Activated CD4-positive, alpha-beta T cell treated with anti-CD3 and anti-CD28 coated beads, Interleukin-2, amount 50 U/mL, for 16 hours (primary cell): ENCODE measurements around the gene GIPC3.
"Not testable (repeated sequence)": the region's sequence is repeated elsewhere in the genome, so short reads cannot be mapped to it uniquely, and the experiment has no call there.

ENCODE experiments used
- DNase-seq: peaks from one replicate; pipeline ENCODE4 v3.0.0-alpha.2; 2020

Gene GIPC3

GRCh38 chr19:3619631-3620012, 34.3 kb downstream of the GIPC3 start:
- DNase-seq: no peak

- no peak for DNase-seq
Observed at GRCh38 chr19:3620145-3620816, 35.0 kb downstream of the GIPC3 start.

GRCh38 chr19:3620817-3621547, 35.7 kb downstream of the GIPC3 start:
- DNase-seq: no peak

DNA sequence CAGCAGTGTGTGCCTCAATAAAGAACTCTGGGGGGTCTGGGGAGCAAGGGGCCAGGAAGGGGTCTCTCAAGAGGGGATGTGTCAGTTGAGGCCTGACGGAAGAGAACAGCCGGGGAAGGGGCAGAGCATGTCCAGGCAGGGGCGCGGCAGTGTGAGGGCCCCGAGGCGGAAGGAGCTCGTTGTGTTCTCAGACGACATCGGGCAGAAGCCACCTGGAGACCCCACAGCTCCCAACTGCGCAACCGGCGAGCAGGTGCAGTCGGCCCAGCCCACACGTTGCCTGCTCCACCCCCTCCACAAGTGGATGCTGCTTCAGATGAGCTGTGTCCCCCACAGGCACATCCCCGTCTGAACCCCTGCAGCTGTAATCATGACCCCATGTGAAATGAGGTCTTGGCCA, 36.4 kb downstream of the GIPC3 start:
- no peak for DNase-seq

DNA sequence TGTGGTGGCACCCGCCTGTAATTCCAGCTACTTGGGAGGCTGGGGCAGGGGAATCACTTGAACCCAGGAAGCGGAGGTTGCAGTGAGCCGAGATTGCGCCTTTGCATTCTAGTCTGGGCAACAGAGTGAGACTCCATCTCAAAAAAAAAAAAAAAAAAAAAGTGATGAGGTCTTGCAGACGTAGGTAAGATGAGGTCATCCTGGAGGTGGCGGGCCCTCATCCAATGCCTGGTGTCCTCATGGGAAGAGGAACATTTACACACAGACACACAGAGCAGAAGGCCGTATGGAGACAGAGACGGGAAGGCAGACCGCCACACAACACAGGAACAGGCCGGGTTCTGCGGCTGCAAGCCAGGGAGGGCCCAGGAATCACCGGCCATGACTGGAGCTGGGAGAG, 36.9 kb downstream of the GIPC3 start:
- no peak for DNase-seq

- no peak for DNase-seq
Observed at GRCh38 chr19:3623716-3624115, 38.4 kb downstream of the GIPC3 start.

DNA sequence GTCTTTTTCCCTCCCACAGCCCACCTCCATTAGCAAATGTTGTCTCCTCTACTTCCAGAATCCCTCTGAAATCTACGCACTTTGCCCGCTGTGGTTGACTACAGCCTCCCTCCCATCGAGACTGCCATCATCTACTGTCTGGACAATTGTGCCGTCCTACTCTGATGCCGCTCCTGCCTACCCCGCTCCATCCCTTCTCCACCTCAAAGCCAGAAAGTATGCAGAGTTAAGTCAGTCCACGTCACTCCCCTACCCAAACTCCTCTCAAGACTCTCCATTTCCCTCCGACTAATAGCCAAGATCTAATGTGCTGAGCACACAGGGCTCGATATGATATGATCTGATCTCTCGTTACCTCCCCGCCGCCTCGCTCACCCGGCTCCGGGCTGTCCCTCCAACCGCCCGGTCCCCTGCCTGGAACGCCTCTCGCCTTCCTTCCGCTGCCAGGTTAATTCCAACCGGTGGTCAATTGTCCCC, 40.8 kb downstream of the GIPC3 start:
- no peak for DNase-seq

DNA sequence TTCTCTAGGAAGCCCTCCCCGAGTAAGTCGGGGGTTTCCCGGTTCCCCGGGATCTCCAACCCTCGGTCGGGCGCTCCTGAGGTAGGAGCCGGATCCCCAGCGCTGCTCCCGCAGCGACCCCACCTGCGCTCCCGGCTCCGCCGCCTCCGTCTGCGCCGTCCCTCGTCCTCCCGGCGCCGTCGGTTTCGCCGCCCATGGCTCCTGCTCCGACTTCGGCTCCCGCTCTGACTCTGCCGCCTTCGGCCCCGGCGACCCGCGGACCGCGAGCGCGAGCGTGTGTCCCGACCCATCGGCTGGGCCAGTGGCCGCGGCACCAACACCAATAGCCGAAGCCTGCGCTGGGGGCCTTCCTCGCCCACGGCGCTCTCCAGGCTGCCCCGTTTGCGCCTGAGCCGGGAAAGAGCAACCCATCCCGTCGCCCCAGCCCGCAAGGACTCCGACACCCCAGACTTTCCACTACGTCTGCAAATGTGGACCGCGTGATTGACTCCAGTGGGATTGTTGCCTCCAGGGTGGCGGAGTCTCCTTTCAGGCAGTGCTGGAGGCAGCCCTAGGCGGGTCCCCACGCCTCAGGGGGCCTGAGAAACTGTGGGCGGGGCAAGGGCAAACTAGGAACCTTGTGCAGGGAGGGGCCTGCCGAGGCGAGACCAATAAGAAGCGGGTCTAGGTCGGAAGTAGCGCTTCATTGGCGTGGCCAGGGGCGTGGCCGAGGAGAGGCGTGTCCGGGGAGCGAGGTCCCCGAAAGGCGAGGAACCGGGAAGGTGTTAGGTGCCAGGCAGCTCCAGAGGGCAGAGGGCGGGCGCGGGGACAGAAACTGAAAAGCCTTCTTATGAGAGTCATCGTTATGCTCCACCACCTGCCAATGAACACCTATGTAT, 41.4 kb downstream of the GIPC3 start, which contains the start of gene CACTIN:
Gene CACTIN, minus strand, starts transcription at position 318 of the 878 bp plus-strand sequence. Its CDS starts 28 bp downstream, at position 290.
- peak; percentile 99 for DNase-seq

DNA sequence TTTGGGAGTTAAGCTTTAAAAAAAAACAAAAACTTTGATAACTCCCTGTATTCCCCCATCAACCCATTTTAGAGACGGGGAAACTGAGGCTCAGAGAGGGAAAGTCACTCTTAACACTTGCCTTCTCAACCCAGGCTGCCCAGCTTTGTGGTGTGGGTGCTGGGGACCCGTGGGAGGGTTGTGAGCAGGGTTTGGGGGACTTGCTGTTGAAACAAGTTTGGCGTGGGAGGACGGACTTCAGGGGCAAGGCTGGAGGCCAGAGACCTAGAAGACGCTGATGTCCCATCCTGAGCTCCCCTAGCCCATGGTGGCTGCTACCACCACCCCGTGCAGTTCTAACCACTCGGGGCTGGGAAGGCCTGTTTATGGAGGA, 42.1 kb downstream of the GIPC3 start:
- DNase-seq: no peak

- DNase-seq: not testable (repeated sequence)
Observed at GRCh38 chr19:3628766-3629165, 43.5 kb downstream of the GIPC3 start.

DNA sequence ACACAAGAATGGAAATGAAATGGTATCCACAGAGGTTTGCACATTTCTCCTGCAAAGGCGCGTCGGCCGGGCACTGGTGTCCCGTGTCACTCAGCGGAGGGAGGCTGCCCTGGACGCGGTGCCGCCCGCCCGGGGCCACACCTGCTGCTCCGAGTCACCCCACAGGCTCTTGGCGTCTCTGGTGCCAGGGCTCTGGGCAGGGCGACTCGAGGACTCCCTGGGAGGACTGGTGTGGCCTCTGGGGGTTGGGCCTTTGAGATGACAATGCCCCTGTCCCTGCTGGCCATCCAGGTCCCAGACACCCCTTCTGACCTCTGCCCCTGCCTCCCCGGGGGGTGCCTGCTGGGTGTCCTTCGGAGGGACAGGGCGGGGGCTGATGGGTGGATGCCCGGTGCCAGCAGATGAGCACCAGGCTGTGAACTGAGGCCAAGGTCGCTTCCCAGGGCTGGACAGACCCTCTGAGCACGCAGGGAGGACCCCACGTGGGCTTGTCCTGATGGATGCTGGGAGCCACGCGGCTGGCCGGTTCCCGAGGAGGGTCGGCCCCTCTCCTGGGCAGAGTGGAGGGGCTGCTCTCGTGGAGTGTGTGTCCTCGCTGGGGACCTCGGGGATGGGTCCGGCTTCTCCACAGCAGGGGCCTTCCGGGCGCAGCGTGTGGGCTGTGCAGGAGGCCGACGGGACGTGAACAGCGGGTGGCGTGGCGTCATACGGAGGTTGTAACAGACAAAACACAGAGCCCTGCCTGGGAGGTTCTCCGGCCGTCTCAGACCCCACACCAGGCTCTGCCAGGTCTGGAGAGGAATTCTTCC, 46.0 kb downstream of the GIPC3 start:
- no peak for DNase-seq

- no peak for DNase-seq
Observed at GRCh38 chr19:3632098-3632497, 46.8 kb downstream of the GIPC3 start.

DNA sequence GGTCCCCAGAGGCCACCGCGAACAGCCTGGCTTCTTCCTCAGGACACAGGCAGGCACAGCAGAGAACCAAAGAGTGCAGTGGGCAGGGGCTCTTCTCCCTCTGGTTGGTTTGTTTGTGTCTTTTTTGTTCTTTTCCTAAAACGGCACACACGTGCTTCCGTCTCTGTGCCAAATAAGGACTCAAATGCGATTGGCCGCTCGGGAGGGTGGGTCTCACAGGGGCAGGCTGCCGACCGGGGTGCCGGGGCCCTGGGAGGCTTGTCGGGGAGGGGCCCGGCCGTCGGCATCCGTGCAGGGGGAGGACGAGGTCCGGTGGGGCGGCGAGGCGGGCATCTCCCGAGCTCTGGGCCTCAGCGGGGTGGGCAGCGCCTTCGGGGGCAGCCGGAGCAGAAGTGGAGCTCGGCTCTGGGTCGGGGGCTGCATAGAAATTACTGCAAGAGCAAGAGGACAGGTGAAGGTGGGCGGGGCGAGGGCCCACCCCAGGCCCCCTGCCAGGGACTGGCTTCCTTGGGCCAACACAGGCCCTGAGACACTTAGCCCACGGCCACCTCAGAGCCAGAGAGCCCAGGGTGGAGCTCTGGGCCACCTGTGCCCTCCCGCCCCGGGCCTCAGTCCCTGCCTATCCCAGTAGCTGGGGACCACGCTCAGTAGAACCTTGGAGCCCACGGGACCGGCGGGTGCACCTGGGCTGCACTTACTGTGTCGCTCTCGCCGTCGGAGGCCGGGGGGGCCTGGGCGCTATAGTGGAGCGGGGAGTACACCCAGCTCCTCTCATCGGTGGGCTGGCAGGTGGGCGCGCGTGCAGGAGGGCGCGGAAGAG, 47.7 kb downstream of the GIPC3 start:
- no peak for DNase-seq

GRCh38 chr19:3633559-3633988, 48.3 kb downstream of the GIPC3 start:
- no peak for DNase-seq

DNA sequence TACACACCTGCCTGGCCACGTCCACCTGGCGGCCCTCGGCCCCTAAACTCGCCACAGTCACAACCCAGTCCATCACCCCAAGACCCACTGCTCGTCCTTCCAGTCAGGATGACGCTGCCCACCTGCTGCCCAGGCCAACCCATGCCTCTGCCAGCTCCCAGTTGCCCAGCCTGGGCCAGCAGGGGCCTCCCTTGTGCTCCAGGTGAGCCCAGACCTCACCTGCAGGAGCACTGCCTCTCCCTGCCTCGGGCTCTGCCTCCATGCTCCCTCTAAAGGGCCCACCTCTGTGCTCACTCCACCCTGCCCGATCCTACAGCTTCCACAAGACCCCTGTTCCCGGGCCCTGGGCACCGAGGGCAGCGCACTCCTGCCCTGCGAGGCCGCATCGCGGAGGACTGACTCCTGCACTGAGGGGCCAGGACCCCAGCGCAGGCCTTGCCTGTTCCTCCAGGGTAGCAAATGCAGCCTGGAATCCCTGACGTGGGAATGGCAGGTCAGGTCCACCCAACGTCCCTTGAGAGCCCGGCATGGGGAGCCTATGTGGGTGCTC, 49.3 kb downstream of the GIPC3 start:
- no peak for DNase-seq

DNA sequence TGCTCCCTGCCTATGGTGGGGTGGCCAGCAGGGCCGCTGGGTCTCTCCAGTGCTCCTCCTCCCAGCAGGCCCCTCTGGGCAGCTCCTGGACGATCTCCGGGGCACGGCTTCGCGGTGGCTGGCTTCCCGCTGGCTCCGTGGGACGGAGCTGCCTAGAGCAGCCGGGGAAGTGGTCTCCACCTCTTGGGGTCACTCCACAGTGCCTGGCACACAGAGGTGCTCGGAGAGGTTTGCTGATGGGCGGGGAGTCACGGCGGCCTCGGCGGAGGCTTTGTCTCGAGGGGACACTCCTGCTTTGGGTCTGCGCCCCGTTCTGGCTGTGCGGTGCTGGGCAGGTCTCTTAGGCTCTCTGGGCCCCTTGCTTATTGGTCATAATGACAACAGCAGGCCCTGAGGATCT, 51.2 kb downstream of the GIPC3 start:
- no peak for DNase-seq

DNA sequence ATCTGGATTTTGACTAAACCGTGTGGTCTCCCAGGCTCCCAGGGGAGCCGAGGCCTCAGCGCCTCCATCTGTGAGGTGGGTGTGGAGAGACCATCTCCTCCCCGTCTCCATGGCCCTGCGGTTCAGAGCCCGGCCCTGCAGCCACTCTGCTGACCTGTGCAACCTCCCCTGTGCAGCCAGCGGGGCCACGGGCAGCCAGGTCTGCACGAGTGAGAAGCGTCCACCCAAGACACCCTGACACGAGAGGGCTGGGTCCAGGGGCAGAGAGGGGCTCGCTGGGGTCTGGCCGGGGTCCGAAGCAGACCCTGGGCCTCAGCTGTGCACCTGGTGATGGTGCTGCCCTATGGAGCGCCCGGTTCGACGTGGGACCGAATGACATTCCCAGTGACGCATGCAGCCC, 51.7 kb downstream of the GIPC3 start:
- DNase-seq: no peak

DNA sequence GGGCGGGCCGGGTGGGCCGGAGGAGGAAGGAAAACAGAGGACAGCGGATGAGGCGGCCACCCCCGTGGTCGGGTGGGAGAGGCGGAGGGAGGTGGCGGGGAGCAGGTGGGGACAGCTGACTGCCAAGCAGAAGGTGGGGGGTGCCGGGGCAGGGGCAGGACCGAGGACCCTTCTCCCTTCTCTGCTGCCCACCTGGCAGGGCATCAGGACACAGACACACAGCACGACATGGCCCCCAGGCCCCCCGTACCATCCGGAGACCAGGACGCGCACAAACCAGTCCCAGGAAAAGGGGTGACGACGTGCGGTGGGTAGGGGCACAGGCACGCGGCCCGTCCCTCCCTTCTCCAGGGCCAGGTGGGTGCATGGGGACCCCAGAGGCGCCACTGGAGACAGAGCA, 52.3 kb downstream of the GIPC3 start:
- no peak for DNase-seq

GRCh38 chr19:3638208-3639193, 53.2 kb downstream of the GIPC3 start:
- DNase-seq: no peak

GRCh38 chr19:3639479-3639878, 54.2 kb downstream of the GIPC3 start:
- DNase-seq: no peak
